HG03039 (cell line): ENCODE data around the gene MGAT5B.

ENCODE experiments used
- ATAC-seq: cut with Tn5 transposase; IDR thresholded peaks from one replicate; pipeline ENCODE4 v1.9.1; 2021; ENCODE audit warnings: mild to moderate bottlenecking, moderate library complexity; ENCODE audit not compliant: unreplicated experiment

The MGAT5B gene

GRCh38 chr17:76946772-76947135 is 78.5 kb downstream of the MGAT5B start:
- no peak for ATAC-seq

GRCh38 chr17:76947309-76947708 is 79.1 kb downstream of the MGAT5B start:
- no peak for ATAC-seq

GRCh38 chr17:76947771-76948170 is 79.6 kb downstream of the MGAT5B start:
- ATAC-seq: no peak

GRCh38 chr17:76948301-76948700 is 80.1 kb downstream of the MGAT5B start:
- ATAC-seq: no peak

GRCh38 chr17:76948726-76949342 is 80.6 kb downstream of the MGAT5B start:
- no peak for ATAC-seq

GRCh38 chr17:76949913-76950695 is 81.9 kb downstream of the MGAT5B start:
- no peak for ATAC-seq

GRCh38 chr17:76951375-76951905 is 83.2 kb downstream of the MGAT5B start:
- ATAC-seq: no peak

- no peak for ATAC-seq
Observed at GRCh38 chr17:76952402-76952801, 84.2 kb downstream of the MGAT5B start.

- ATAC-seq: no peak
Observed at GRCh38 chr17:76953066-76953465, 84.9 kb downstream of the MGAT5B start.

- no peak for ATAC-seq
Observed at GRCh38 chr17:76953946-76954345, 85.7 kb downstream of the MGAT5B start.

- no peak for ATAC-seq
Observed at GRCh38 chr17:76955191-76955590, 87.0 kb downstream of the MGAT5B start.

- ATAC-seq: no peak
Observed at GRCh38 chr17:76956846-76957540, 88.8 kb downstream of the MGAT5B start.

- ATAC-seq: no peak
Observed at GRCh38 chr17:76957678-76958464, 89.7 kb downstream of the MGAT5B start.

GRCh38 chr17:76958974-76959373 is 90.8 kb downstream of the MGAT5B start:
- ATAC-seq: no peak

- no peak for ATAC-seq
Observed at GRCh38 chr17:76961869-76962268, 93.7 kb downstream of the MGAT5B start.

- ATAC-seq: no peak
Observed at GRCh38 chr17:76962858-76963257, 94.7 kb downstream of the MGAT5B start.

GRCh38 chr17:76966016-76966415 is 97.8 kb downstream of the MGAT5B start:
- no peak for ATAC-seq

GRCh38 chr17:76966486-76967181 is 98.4 kb downstream of the MGAT5B start:
- ATAC-seq: no peak

- ATAC-seq: no peak
Observed at GRCh38 chr17:76967762-76968161, 99.6 kb downstream of the MGAT5B start.
